GM21737 (cell line): ENCODE results near the gene DUS3L.

Experiments used
- ATAC-seq: cut with Tn5 transposase; IDR thresholded peaks from one replicate; pipeline ENCODE4 v1.9.1; 2021; ENCODE audit warnings: mild to moderate bottlenecking, moderate library complexity; ENCODE audit not compliant: unreplicated experiment

The DUS3L gene

DNA sequence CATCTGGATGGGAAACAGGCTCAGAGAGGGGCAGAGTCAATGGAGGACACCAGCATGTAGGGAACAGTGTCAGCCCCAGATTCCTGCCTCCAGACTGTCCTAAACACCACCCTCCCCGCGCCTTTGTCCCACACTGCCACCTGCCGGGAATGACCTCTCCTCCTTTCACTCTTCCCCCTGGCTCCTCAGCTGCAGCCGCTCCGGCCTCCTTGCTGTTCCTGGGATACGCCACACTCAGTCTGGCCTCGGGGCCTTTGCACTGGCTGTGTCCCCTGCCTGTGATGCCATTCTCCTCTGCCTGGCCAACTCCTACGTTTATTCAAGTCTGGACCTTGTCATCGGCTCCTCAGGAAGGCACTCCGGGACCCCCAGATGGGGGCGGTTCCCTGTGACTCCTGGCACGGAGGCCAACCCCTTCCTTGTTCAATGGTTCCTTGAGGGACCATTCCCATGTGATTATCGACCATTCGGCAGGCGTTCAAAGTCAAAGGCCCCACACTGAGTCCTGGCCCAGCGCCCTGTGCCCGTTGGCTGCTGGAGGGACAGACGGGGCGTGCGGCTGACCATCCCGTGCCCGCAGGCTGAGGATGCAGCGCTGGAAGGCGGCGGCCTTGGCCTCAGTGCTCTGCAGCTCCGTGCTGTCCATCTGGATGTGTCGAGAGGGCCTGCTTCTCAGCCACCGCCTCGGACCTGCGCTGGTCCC lies 32.8 kb upstream of the DUS3L start:
- ATAC-seq: no peak

- no peak for ATAC-seq
These were observed 31.4 kb upstream of the DUS3L start for GRCh38 chr19:5822181-5822844.

GRCh38 chr19:5821521-5822180 lies 30.7 kb upstream of the DUS3L start:
- no peak for ATAC-seq

GRCh38 chr19:5820785-5821184 lies 29.8 kb upstream of the DUS3L start:
- no peak for ATAC-seq

DNA sequence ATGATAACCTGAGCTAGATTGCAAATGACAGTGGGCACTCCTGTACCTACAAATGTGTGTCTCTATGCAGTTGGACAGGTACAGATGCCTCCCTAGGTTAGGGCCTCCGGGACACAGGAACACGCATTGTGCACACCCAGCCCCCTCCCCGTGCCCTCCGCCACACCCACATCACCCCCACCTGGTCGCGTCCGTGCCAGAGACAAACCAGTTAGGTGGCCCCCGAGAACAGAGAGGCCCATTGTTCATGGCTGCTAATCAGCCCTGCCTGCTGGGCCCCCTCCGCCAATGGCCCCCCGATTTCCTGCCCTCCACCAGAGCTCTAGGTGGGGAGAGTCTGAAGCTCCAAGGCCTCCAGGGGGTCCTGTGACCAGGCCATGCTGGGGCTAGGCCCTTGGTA lies 27.6 kb upstream of the DUS3L start:
- ATAC-seq: no peak

- no peak for ATAC-seq
These were observed 26.3 kb upstream of the DUS3L start for GRCh38 chr19:5817218-5817617.

DNA sequence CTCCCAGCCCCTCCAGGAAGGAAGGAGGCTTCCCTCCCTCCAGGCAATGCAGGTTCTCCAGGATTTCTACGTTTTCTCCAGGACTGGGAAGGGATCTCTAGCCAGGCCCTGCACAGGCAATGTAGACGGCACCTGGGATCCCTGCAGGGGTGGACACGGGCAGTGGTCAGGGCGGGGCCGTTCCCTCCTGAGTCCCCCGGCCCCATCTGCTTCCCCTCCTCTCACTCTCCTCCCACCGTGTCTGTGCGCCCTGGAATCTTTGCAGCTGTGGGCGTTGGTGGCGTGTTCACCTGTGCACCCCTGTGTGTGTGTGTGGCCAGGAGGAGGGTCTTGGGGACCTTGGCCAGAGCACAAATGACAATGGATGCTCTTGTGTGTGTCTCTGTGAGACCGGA lies 23.9 kb upstream of the DUS3L start:
- ATAC-seq: no peak

DNA sequence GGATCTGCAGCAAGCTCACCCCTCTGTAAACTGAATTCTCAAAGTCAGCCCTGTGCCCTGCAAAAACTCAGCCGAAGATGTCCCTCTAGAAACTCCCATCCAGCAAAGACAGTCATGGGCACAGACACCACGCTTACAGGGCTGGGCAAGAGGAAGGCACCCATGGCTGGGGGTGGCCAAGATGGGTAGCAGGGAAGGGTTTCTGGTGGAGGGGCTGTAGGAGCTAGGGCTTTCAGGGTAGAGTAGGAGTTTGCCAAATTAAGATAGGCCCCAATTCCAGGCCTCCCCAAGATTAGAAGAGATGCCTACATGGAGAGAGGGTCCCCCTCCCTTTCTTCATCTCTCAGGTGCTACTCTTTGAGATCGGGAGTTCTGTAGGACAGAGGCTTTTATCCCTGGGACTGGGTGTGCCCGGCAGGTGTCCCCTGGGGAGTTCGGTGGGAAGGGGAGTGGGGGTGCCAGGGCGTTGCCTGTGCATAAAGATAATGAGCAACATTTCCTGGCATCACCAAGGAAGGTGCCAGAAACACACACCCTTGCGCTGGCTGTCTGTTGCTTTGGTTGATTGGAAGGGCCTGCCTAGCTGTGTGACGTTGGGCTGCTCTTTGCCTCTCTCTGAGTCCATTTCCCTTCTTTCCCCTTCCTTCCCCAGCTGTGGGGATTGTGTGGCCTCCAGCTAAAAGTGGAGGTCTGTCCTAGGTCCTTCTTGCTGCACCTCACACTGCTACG lies 23.3 kb upstream of the DUS3L start:
- ATAC-seq: no peak

DNA sequence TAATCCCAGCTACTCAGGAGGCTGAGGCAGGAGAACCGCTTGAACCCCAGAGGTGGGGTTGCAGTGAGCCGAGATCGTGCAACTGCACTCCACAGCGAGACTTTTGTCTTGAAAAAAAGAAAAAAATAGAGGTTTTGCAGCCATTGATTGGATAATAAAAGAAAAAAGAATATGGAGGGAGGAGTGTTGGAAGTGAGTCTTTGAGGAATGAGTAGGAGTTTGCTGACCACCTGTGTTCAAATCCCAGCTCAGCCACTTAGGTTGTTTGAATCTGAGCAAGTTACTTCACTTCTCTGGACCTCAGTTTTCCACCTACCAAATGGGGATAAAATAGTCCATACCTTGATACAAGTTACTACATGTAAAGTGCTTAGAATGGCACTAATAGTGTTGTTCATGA lies 20.2 kb upstream of the DUS3L start:
- no peak for ATAC-seq

DNA sequence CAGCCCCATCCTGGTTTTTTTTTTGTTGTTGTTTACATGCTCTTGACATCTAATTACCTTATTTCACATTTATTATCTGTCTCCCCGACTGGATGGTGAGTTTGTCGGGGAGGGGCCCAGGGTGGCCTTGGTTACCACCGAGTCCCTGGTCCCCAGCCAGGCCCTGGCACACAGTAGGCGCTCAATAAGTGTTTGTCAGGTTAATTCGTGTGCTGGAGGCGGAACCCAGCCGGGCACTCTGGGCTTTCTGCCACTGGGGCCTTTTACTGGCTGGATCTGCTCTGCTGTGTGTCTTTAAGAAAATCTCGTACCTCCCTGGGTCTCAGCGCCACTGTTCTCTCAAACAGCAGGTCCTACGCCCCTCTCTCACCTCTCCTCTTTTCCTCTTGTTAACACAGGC lies 18.5 kb upstream of the DUS3L start:
- ATAC-seq: no peak

DNA sequence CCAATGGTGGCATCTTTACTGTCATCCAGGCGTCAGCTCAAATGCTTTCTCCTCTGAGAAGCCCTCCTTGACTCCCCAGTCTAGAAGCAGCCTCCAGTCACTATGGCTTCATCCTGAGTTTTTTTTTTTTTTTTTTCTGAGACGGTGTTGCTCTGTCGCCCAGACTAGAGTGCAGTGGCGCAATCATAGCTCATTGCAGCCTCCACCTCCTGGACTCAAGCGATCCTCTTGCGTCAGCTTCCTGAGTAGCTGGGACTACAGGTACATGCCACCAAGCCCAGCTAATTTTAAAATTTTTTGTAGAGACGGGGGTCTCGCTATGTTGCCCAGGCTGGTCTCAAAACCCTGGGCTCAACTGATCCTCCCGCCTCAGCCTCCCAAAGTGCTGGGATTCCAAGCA lies 18.1 kb upstream of the DUS3L start:
- ATAC-seq: no peak

DNA sequence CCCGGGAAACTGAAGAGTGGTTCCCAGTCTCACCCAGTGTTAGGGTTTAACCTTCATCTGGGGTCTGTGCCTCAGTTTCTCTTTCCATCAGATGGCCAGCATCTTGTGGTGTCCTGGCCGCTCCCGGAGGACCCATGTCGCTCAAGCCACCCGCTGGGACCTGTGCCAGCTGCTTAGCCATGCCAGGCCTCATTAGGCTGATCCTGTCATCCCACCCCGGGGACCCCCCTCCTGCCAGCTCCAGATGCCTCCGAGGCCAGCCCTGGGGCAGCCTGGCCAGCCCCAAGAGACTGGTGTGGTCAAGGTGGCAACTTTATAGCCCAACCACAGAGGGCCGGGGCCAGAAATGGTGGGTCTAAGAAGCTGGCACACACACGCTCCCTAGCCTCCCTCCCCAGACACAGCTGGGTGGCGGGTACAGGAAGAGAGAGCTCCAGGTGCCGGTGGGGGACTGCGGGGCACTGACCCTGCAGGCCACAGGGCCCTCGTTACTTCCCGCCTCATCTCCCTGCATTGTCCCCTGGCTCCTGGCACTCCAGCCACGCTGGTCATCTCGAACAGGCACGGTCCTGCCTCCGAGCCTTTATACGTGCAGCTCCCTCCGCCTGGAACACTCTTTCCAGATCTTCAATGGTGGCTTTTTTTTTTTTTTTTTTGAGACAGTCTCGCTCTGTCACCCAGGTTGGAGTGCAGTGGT lies 17.3 kb upstream of the DUS3L start:
- ATAC-seq: no peak

- ATAC-seq: no peak
These were observed 15.9 kb upstream of the DUS3L start for GRCh38 chr19:5806905-5807304.

DNA sequence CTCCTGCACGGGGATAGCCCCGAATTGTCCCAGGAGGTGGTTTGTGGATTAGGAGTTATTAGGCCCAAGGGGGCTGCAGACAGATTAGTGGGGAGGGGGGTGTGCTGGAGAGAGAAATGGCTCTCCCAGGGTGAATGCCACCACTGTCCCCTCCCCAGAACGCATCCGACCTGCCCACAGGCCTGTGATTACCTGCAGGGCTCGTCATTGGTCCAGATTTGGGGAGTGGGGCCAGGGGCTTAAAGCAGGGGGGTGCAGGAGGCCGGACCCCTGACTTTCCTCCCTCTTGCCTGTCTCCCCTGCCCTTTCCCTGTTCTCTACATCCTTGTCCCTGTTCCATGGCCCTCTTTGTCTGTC lies 15.1 kb upstream of the DUS3L start:
- no peak for ATAC-seq

- ATAC-seq: no peak
These were observed 14.6 kb upstream of the DUS3L start for GRCh38 chr19:5805462-5806132.

DNA sequence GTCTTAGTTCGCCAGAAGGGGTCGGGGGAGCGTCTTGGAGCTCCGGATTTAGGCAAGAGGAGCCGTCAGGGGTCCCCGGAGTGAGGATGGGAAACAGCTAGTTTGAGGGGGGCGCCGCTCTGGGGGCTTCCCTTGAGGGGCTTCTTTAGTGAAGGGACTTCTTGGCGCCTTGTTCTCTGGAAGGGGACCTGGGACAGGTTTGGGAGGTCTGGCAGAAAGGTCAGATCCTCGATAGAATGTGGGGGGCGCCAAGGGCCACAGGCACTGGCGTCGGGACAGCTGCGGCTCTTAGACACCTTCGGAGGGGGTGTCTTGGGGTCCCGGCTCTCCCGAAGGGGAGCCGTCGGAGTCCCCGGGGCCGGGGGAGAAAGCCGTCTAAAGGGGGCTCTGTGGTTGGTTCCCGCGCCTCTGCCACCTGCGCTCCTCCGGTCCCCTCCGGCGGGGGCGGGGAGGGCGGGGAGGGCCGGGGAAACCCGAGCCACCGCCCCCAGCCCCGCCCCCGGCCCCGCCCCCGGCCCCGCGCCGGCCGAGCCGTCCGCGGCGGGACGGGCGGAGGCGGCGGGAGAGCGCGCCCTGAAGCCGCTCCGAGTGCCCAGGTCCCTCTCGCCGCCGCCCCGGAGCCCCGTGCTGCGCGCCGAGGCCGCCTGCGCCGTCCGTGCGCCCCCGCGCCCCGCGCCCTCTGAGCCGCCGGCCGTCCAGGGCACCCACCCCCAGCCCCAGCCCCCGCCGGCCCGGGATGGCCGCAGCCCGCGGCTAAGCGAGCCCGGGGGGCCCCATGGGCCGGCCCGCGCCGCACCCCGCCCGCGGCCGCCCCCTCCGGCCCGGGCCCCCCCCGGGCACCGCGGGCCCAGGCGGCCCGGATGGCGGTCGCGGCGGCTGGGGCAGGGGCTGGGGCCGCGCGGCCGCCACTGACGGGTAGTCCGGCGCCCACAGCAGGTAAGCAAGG lies 13.8 kb upstream of the DUS3L start, which contains the start of gene NRTN:
NRTN (plus strand) TSS at position 552 of the 946 bp plus-strand sequence. CDS start 19,099 bp downstream, outside the sequence.
- ATAC-seq: no peak

- ATAC-seq: peak; percentile 61
These were observed 13.0 kb upstream of the DUS3L start for GRCh38 chr19:5803752-5804515.

DNA sequence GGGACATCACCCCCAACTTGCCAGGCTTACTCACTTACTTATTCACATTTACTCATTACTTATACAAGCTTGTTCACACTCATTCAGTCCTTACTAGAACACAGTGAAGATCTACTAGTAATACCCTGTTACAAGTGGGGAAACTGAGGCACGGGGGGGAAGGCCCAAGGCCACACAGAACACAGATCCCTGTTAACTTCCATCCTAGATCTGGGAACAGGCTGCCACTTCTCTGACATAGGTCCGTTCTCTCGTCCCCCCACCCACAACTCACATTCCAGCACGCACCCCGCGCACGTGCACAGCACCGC lies 12.4 kb upstream of the DUS3L start:
- ATAC-seq: no peak
